Esophagus squamous epithelium (tissue), 5 donors: ENCODE data around the gene C1orf198. TPM values are rescaled to one million over a fixed set of nuclear protein-coding genes. Genes with fewer than 3 reads are reported as not detected.

Source experiments
- DNase-seq: peaks from one replicate; lab custom pipeline; 2025; lab: John Stamatoyannopoulos, UW
- H3K27ac ChIP-seq, 4 donors: fragments of 200-600 bp; sonication (generic); one replicate each; pipeline ENCODE4 v1.5.1; 2016 to 2019; ENCODE audit warnings: mild to moderate bottlenecking in 1 of 4
- H3K27me3 ChIP-seq, 4 donors: fragments of 200-600 bp; sonication (generic); 1 replicate in 3 of 4; 2 replicates in 1 of 4; pipeline versions ENCODE4 v1.5.1 to v1.6.0; 2017 to 2021; ENCODE audit warnings: antibody characterized with exemption in 1 of 4
- H3K36me3 ChIP-seq, 3 donors: fragments of 200-600 bp; sonication (generic); one replicate each; pipeline ENCODE4 v1.5.1; 2016 to 2019
- H3K4me1 ChIP-seq, 3 donors: fragments of 200-600 bp; sonication (generic); one replicate each; pipeline ENCODE4 v1.5.1; 2017 to 2019
- H3K4me3 ChIP-seq, 4 donors: fragments of 200-600 bp; sonication (generic); 1 replicate in 3 of 4; 2 replicates in 1 of 4; pipeline ENCODE4 v1.5.1; 2016 to 2019; ENCODE audit warnings: mild to moderate bottlenecking in 2 of 4, moderate library complexity in 1 of 4
- H3K9me3 ChIP-seq, 3 donors: fragments of 200-600 bp; sonication (generic); one replicate each; pipeline ENCODE4 v1.5.1; 2016 to 2019
- POLR2A ChIP-seq, 4 donors: fragments of 450-650 bp; IDR thresholded peaks; one replicate each; pipeline ENCODE4 v1.6.1; 2017; ENCODE audit warnings: antibody characterized with exemption in 4 of 4, mild to moderate bottlenecking in 4 of 4, moderate library complexity in 3 of 4
- WGBS, 2 donors: methylation state at CpG; one replicate each; pipeline ENCODE4 v1.1.5; 2018; 5-methylcytosine and 5-hydroxymethylcytosine counted together
- intact Hi-C: fragments of 100-400 bp; cut with DNase I; formaldehyde crosslinking; loops from one replicate; pipeline ENCODE4 v1.15.0; 2022
- total RNA-seq, 4 donors: library from RNA; depleted of rRNA; stranded (reverse); fragments of >200 nt; gene quantifications; one replicate each; pipeline ENCODE4 v1.1.0, GENCODE V29; 2016
- TF ChIP-seq, protein P1 (sequence below), 6 experiments: fragments of 450-650 bp in 4 of 6; fragments of 200-600 bp in 2 of 6; sonication (generic) in 2 of 6; IDR thresholded peaks; one replicate each; pipeline ENCODE4 v1.5.1; 2016 to 2019; ENCODE audit warnings: antibody characterized with exemption in 6 of 6, mild to moderate bottlenecking in 4 of 6, moderate library complexity in 4 of 6
- donor health status: DM: yes; HTN: yes; CAD: no.

C1orf198 gene
- total RNA-seq, 4 donors from 2014 or later, result 18.5 to 28.8 (median 21.6) TPM

DNA sequence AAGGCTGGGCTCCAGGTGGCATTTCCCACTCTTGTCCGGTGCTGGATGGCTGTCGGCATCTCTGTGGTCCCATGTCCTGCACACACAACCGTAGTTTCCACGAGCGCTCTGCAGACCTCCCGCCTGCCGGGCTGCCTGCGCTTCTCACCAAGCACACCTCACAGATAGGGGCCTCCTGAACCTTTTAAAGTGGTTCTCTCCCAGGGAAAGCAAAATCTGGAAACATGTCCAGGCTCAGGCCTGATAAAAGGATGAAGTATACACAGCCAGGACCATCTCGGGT lies 74.9 kb downstream of the C1orf198 start:
- Histone ChIP-seq H3K27me3 (peaks cover 0 to 32% (median 0%) of the 10 kb centered on the region in 4 donors), H3K4me1 (no peaks in the 10 kb centered on the region), H3K27ac (no peak overlapping the region), H3K36me3 (no peaks in the 10 kb centered on the region), H3K4me3 (no peak overlapping the region), H3K9me3 (no peaks in the 10 kb centered on the region)
- no peak for DNase-seq
- TF ChIP-seq, protein P1, sequence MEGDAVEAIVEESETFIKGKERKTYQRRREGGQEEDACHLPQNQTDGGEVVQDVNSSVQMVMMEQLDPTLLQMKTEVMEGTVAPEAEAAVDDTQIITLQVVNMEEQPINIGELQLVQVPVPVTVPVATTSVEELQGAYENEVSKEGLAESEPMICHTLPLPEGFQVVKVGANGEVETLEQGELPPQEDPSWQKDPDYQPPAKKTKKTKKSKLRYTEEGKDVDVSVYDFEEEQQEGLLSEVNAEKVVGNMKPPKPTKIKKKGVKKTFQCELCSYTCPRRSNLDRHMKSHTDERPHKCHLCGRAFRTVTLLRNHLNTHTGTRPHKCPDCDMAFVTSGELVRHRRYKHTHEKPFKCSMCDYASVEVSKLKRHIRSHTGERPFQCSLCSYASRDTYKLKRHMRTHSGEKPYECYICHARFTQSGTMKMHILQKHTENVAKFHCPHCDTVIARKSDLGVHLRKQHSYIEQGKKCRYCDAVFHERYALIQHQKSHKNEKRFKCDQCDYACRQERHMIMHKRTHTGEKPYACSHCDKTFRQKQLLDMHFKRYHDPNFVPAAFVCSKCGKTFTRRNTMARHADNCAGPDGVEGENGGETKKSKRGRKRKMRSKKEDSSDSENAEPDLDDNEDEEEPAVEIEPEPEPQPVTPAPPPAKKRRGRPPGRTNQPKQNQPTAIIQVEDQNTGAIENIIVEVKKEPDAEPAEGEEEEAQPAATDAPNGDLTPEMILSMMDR (IDR thresholded peaks at IDR 0.05), result no peak
- TF ChIP-seq POLR2A (IDR thresholded peaks at IDR 0.05), result no peak
- intact Hi-C loops, result no loop called here
- WGBS, 2 donors, result 93 to 100% methylated on average over 1 to 7 of the region's 9 CpGs

DNA sequence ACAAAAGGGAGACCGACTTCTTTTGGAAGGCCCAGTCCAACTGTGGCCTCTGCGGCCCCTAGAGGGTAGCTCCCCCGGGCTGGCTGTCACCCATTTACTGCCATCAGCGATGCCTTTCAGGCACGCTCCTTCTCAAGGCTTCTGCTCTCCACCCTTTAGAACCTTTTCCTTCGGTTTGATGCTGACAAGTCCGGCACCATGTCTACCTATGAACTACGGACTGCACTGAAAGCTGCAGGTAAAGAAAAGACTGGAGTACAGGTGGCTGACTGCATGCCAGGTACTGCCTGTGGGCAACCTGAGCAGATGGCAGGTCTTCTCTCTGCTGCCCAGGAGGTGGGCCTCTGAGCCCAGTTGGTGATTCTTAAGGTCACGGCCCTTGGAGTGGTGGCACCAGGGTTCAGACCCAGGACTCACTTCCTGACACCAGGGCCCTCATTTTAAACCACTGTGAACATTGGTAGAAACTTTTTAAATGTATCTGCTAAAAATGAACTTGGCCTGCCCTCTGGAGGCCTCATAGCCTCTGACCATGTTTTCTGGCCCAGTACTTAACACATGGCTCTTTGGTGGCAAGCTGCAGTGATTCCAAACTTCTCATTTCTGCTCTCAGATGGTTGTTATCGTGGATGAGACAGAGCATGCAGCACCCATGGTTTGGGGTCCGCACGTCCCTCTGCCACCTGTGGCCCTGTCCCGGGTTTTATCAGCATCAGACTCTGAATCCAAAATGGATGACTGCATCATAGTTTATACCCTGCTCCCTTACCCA lies 75.4 kb downstream of the C1orf198 start:
- intact Hi-C loops, result no loop called here

DNA sequence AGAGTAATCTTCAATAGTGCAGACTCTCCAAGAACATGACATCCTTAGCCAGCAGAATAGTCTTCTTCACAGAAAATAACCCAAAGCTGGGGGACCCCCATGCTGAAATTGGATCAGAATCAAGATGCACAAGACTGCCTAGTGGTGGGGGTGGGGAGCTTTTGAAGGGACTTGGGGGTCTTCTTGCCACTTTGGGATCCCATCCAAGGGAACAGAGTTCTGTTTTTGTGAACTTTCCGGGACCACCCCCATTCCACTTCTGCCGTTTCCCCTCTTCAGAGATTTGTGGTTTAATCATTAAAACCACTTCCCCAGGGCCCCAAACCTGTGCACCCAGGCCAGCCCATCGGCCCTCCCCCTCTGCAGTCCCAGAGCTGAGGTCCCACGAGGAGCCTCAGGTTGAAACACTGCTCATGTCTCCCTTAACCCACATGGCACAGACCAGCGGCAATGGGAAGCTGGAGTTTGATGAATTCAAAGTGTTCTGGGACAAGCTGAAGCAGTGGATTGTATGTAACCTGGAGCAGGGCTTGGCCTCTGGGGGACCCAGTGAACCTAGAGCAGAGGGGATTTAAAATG lies 76.2 kb downstream of the C1orf198 start:
- TF ChIP-seq, protein P1 (IDR thresholded peaks at IDR 0.05), result no peak
- TF ChIP-seq POLR2A (IDR thresholded peaks at IDR 0.05), result no peak
- DNase-seq, result no peak
- intact Hi-C loops, result no loop called here
- Histone ChIP-seq H3K4me3 (no peak overlapping the region), H3K4me1 (no peaks in the 10 kb centered on the region), H3K27ac (no peak overlapping the region), H3K9me3 (no peaks in the 10 kb centered on the region), H3K36me3 (no peaks in the 10 kb centered on the region), H3K27me3 (peaks cover 0 to 35% (median 0%) of the 10 kb centered on the region in 4 donors)
- 50 to 64% methylated on average over 3 to 4 of the region's 5 CpGs for WGBS, 2 donors

More for the DNA sequence above, 75.4 kb downstream of the C1orf198 start:
- H3K9me3 ChIP-seq, result no peaks in the 10 kb centered on the region
- H3K27ac ChIP-seq, result no peak overlapping the region
- H3K4me1 ChIP-seq, result no peaks in the 10 kb centered on the region
- no peaks in the 10 kb centered on the region for H3K36me3 ChIP-seq
- TF ChIP-seq POLR2A (IDR thresholded peaks at IDR 0.05), result no peak
- TF ChIP-seq, protein P1 (IDR thresholded peaks at IDR 0.05), result peak in 1 of 6 experiments; percentile 25
- DNase-seq, result no peak
- H3K4me3 ChIP-seq, result no peak overlapping the region
- peaks cover 0 to 37% (median 0%) of the 10 kb centered on the region in 4 donors for H3K27me3 ChIP-seq
- WGBS, 2 donors, result 91 to 92% methylated on average over 12 to 13 of the region's 13 CpGs

DNA sequence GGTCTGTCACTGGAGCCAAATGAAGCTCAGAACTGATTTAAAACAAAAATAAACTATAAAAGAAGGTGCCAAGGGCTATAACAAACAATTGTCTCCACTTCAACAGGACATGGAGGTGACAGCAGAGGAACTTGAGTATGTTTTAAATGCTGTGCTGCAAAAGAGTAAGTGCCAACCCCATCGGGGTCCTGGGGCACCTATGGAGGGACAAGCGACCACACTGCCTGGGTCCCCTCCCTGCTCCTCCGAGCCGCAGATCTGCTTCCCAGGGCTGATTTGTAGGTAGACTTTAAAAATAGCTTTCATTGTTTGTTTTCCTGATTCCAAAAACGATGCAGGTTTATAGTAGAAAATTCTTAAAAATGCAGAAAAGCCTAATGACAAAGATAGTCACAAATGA lies 78.3 kb downstream of the C1orf198 start:
- intact Hi-C loops, result no loop called here
- H3K27ac ChIP-seq, result no peak overlapping the region
- H3K9me3 ChIP-seq, result no peaks in the 10 kb centered on the region
- H3K4me3 ChIP-seq, result no peak overlapping the region
- no peak for TF ChIP-seq POLR2A (IDR thresholded peaks at IDR 0.05)
- TF ChIP-seq, protein P1 (IDR thresholded peaks at IDR 0.05), result no peak
- 73 to 75% methylated on average over 5 of the region's 5 CpGs for WGBS, 2 donors
- DNase-seq, result no peak
- H3K4me1 ChIP-seq, result no peaks in the 10 kb centered on the region
- H3K36me3 ChIP-seq, result no peaks in the 10 kb centered on the region
- peaks cover 0 to 35% (median 0%) of the 10 kb centered on the region in 4 donors for H3K27me3 ChIP-seq

DNA sequence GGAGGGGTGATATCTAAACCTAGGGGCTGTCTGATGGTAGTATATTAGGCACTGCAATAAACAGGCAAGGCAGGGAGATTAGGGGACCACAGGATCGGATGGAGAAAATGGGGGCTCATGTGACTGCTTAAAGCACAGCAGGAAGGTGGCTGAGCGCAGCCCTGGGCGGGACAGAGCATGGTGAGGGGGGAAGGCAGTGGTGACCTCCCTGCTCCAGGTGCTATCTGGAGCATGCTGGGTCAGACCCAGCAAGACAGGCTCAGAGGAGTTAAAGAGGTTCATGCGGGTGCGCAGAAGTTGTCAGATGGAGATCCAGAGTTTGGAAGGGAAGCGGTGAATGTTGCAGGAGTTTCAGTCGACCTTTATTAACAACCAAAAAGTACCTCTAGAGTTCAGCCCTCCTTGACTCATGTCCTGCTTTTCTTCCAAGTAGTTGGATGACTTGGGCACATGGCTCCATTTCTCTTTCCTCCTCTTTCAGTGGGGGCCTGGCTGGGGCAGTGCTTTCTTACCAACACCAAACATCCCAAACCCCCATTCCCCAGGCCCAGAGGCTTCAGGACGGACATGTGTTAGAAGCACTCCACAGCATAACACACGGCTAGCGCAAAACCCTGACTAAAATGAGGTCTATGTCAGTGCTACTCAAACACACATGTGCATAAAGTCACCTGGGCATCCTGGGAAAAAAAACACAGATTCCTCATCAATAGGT lies 79.6 kb downstream of the C1orf198 start:
- 83 to 90% methylated on average over 9 to 10 of the region's 10 CpGs for WGBS, 2 donors
- no peaks in the 10 kb centered on the region for H3K9me3 ChIP-seq
- no peak for DNase-seq
- TF ChIP-seq, protein P1 (IDR thresholded peaks at IDR 0.05), result no peak
- no peak for TF ChIP-seq POLR2A (IDR thresholded peaks at IDR 0.05)
- intact Hi-C loops, result no loop called here
- no peaks in the 10 kb centered on the region for H3K36me3 ChIP-seq
- peaks cover 0 to 25% (median 0%) of the 10 kb centered on the region in 4 donors for H3K27me3 ChIP-seq
- H3K27ac ChIP-seq, result no peak overlapping the region
- H3K4me3 ChIP-seq, result no peak overlapping the region
- no peaks in the 10 kb centered on the region for H3K4me1 ChIP-seq
